ENCODE data around the gene TRIO.

- TF ChIP-seq CTCF (conservative IDR thresholded peaks at IDR 0.05; ENCODE audit: low read depth, low read length) (no peak), EZH2 (IDR thresholded peaks at IDR 0.05; ENCODE audit: borderline replicate concordance, low read depth, low read length, poor library complexity, severe bottlenecking) (no peak)
These were observed 226.6 kb downstream of the TRIO start for GRCh38 chr5:14369780-14370179.

All from A673 (cell line).